Measurements from ENCODE around the gene VGF.
"Not testable (repeated sequence)": the region's sequence is repeated elsewhere in the genome, so short reads cannot be mapped to it uniquely, and the experiment has no call there.

VGF gene

DNA sequence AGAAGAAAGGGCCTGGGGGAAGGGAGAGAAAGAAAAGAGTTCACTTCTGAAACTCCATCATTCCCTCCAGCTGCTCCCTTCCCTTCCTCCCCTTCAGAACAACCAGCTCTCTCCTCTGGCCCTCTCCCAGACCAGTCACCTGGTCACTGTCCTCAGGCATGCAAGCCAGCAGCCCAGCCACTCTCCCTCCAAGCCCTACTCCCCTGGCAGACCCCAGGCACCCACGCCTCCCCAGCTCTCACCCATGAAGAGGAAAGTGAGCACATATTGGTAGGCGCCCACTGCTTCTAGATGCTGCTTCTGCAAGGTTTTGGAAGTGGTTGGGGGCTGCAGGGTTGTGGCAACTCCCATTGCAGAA lies 35.1 kb upstream of the VGF start:
- TF ChIP-seq ZNF274 (IDR thresholded peaks at IDR 0.05; ENCODE audit: low read depth, low read length), result no peak

DNA sequence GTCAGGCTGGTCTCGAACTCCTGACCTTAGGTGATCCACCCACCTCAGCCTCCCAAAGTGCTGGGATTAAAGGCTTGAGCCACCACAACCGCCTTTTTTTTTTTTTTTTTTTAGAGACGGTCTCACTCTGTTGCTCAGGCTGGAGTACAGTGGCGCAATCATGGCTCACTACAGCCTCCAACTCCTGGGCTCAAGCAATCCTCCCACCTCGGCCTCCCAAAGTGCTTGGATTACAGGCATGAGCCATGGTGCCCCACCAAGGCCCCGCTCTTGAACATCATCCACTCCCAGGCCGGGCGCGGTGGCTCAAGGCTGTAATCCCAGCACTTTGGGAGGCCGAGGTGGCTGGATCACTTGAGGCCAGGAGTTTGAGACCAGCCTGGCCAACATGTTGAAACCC lies 34.2 kb upstream of the VGF start:
- not testable (repeated sequence) for H3K4me3 ChIP-seq (ENCODE audit: low read length)

More for the DNA sequence above, 35.1 kb upstream of the VGF start:
- no peak overlapping the region for H3K4me3 ChIP-seq (ENCODE audit: low read length)

GRCh38 chr7:101198476-101198875 lies 33.1 kb upstream of the VGF start:
- no peak for TF ChIP-seq ZNF274 (IDR thresholded peaks at IDR 0.05; ENCODE audit: low read depth, low read length)
- no peak overlapping the region for H3K4me3 ChIP-seq (ENCODE audit: low read length)

DNA sequence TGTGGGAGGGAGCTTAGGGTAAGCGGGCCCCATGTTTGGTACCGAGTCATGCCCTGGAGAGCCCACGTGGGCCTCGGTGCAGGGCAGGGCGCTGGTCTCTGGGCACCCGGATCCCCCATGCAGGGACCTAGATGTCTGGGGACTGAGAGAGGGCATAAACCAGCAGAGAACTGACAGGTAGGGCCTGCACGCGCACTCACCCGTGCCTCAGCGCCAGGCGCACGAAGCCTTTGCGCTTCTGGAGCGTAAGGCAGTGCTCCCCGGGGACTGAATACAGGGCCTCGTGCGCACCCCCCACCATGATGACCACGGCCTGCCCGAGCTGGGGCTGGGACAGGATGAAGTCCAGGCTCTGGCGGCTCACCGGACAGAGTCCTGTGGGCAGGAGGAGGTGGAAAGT lies 32.6 kb upstream of the VGF start:
- H3K4me3 ChIP-seq (ENCODE audit: low read length), result no peak overlapping the region
- no peak for TF ChIP-seq ZNF274 (IDR thresholded peaks at IDR 0.05; ENCODE audit: low read depth, low read length)

DNA sequence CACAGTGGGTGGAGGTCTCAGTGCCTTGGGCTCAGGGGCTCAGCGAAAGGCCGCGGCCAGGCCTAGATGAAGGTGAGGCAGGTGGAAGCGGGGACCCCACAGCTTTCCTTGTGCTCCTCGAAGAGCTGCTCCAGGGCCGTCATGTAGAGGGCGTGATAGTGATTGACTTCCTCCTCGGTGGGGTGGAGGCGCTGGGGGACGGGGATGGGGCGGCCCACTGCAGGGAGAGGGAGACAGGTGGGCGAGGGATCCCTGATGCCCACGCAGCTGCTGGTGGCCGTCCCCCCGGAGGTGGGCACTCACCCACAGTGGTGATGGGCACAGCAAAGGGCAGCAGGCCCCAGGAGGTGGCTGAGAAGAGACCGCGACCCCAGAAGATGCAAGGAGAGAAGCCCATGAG lies 30.5 kb upstream of the VGF start:
- no peak overlapping the region for H3K4me3 ChIP-seq (ENCODE audit: low read length)

GRCh38 chr7:101189109-101189508 lies 23.7 kb upstream of the VGF start:
- no peak for TF ChIP-seq ZNF274 (IDR thresholded peaks at IDR 0.05; ENCODE audit: low read depth, low read length)
- no peak overlapping the region for H3K4me3 ChIP-seq (ENCODE audit: low read length)

More for the DNA sequence above, 30.5 kb upstream of the VGF start:
- TF ChIP-seq ZNF274 (IDR thresholded peaks at IDR 0.05; ENCODE audit: low read depth, low read length), result no peak

DNA sequence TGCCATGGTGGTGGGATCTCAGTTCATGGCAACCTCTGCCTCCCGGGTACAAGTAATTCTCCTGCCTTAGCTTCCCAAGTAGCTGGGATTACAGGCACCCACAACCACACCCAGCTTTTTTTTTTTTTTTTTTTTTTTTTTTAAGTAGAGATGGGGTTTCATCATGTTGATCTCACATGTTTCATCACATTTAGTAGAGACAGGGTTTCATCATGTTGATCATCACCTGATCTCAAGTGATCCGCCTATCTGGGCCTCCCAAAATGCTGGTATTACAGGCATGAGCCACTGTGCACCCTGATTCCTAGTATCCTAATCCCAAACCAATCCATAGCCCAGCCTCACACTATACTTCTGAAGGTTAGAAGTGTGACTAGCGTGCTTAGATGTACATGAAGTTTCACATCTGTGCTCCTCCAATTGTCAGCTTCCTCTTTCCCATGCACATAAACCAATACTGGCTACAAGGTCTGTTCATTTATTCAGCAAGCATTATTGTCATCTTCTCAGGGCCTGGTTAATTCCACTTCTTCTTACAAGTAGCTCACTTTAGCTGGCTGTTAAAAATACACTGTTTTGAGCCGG lies 21.6 kb upstream of the VGF start:
- TF ChIP-seq ZNF274 (IDR thresholded peaks at IDR 0.05; ENCODE audit: low read depth, low read length), result no peak
- no peak overlapping the region for H3K4me3 ChIP-seq (ENCODE audit: low read length)

- no peak for TF ChIP-seq ZNF274 (IDR thresholded peaks at IDR 0.05; ENCODE audit: low read depth, low read length)
- H3K4me3 ChIP-seq (ENCODE audit: low read length), result no peak overlapping the region
These were observed 20.8 kb upstream of the VGF start for GRCh38 chr7:101186194-101186593.

DNA sequence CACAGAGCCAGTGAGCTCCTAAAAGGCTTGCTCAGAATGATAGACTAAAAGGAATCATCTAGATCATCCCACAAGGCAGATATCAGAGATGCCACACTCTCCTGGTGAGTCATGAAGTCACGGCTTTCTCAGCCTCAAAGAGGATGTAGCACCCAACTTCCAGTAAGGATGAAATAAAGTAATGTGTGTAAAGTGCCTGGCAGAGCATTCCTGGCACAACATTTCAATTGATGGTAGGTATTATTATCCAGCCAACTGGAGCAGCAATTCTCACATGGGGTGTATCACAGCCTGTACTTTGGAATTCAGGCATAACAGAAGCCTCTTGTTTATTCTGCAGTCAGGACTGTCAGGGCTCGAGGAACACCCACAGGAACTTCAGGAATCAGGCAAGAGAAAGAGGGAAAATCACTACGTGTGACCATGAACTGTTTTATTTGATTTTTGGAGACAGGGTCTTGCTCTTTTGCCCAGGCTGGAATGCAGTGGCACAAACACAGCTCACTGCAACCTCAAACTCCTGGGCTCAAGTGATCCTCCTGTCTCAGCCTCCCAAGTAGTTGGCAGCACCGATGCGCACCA lies 20.0 kb upstream of the VGF start:
- no peak for TF ChIP-seq ZNF274 (IDR thresholded peaks at IDR 0.05; ENCODE audit: low read depth, low read length)
- H3K4me3 ChIP-seq (ENCODE audit: low read length), result no peak overlapping the region

GRCh38 chr7:101180130-101180755 lies 14.9 kb upstream of the VGF start, which contains the start of gene NAT16:
NAT16 (minus strand) TSS chr7:101180293; CDS start chr7:101174807, 5,486 bp downstream.
- no peak within 1 kb of the TSS for H3K4me3 ChIP-seq (ENCODE audit: low read length)
- no peak for TF ChIP-seq ZNF274 (IDR thresholded peaks at IDR 0.05; ENCODE audit: low read depth, low read length)

DNA sequence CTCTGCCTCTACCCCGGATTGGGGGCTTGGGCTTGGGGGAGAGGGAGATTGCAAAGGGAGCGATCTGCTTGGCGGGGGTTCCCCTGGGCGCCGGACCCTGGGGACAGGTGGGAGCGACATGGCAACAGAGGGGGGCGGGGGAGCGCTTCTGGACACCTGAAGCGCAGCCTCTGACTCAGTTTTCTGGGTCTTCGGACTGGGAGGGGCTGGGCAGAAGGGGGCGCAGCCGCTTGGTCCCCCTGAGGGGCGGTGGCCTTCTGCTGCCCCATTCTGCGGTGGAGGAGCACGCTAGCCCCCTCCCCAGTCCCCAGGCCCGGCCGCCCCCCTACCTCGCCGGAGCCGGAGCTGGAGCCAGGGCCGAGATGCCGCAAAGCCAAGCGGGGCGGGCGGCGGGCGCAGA lies 14.3 kb upstream of the VGF start:
- TF ChIP-seq ZNF274 (IDR thresholded peaks at IDR 0.05; ENCODE audit: low read depth, low read length), result no peak
- H3K4me3 ChIP-seq (ENCODE audit: low read length), result no peak overlapping the region

DNA sequence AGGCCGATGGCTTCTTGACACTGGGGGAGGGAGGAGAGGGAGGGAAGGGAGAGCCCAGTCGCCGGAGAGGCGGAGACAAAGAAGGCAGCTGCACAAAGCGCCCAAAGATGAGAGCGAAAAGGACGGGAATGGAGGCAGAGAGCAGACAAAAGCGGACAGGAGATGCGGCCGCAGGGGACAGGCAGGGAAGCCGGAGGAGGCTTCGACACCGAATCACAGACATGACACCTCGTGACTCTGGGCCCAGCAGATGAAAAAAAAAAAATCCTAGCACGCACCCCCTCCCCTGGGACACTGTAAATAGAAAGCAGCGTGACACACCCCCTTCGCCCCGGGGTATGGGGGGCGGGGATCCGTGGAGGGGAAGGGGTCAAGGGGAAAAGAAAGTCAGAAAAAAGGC lies 13.7 kb upstream of the VGF start:
- H3K4me3 ChIP-seq (ENCODE audit: low read length), result no peak overlapping the region
- TF ChIP-seq ZNF274 (IDR thresholded peaks at IDR 0.05; ENCODE audit: low read depth, low read length), result no peak

- no peak for TF ChIP-seq ZNF274 (IDR thresholded peaks at IDR 0.05; ENCODE audit: low read depth, low read length)
These were observed 12.3 kb upstream of the VGF start for GRCh38 chr7:101177644-101178043.

DNA sequence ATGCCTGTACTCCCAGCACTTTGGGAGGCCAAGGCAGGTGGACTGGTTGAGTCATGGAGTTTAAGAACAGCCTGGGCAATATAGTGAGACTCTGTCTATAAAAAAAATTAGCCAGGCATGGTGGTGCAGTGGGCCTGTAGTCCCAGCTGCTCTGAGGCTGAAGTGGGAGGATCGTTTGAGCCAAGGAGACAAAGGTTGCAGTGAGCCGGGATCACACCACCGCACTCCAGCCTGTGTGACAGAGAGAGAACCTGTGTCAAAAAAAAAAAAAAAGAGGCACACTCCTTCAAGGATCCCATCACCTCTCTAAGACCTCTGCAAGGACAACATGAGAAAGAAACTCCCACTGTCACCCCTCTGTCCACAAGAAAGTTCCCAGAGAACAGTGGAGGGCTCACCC lies 10.3 kb upstream of the VGF start:
- H3K4me3 ChIP-seq (ENCODE audit: low read length), result no peak overlapping the region
- TF ChIP-seq ZNF274 (IDR thresholded peaks at IDR 0.05; ENCODE audit: low read depth, low read length), result no peak

More at GRCh38 chr7:101177644-101178043, 12.3 kb upstream of the VGF start:
- no peak overlapping the region for H3K4me3 ChIP-seq (ENCODE audit: low read length)

DNA sequence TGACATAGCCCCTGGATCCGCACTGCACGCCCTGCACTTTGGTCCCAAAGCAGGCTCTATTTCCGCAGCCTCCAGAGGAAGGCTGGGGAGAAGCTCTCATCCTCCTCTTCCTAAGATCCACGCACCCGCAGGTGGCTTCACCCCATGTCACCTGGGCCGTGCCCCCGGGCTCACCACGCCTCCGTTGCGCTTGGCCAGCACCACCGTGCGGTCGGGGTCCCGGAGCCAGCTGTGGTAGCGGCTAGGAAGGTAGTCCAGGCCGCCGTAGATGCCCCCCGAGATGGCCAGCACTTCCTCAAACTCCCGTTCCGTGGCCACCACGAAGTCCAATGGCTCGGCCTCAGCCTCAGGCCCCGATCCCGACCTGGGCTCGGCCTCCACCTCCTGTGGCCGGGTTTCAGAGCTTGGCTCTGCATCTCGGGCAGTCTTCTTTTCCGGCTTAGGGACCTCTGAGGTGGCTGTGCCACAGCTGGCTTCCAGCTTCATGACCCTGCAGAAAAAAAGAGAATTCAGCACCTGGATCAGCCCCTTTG lies 9.0 kb upstream of the VGF start:
- no peak overlapping the region for H3K4me3 ChIP-seq (ENCODE audit: low read length)
- no peak for TF ChIP-seq ZNF274 (IDR thresholded peaks at IDR 0.05; ENCODE audit: low read depth, low read length)
